SU-DHL-6 (cell line): ENCODE measurements around the gene CLMN.

Experiments
- H2AFZ ChIP-seq: fragments of 200-600 bp; sonication (generic); 2 replicates; pipeline ENCODE4 v1.6.1; 2014; ENCODE audit warnings: low read depth, mild to moderate bottlenecking, moderate library complexity, mixed read lengths, antibody characterized with exemption, low read length; ENCODE audit not compliant: severe bottlenecking
- H3F3A ChIP-seq: fragments of 200-600 bp; shearing (Covaris generic); 2 replicates; pipeline ENCODE4 v1.6.0; 2016; ENCODE audit warnings: antibody characterized with exemption, mild to moderate bottlenecking; ENCODE audit not compliant: insufficient read depth
- H3K27ac ChIP-seq: fragments of 200-600 bp; sonication (generic); 2 replicates; pipeline ENCODE4 v1.5.1; 2016; ENCODE audit warnings: low read depth, mild to moderate bottlenecking, low read length, moderate library complexity, mixed read lengths
- H3K27me3 ChIP-seq: fragments of 200-600 bp; sonication (generic), shearing (Covaris generic); 2 replicates; pipeline ENCODE4 v1.6.0; 2014; ENCODE audit warnings: mild to moderate bottlenecking, low read length
- H3K36me3 ChIP-seq: fragments of 200-600 bp; sonication (generic); 2 replicates; pipeline ENCODE4 v1.6.1; 2014; ENCODE audit warnings: mild to moderate bottlenecking, low read length, mixed read lengths
- H3K4me2 ChIP-seq: fragments of 300-600, 200-600 bp; shearing (Covaris generic), sonication (generic); 2 replicates; pipeline ENCODE4 v1.6.0; 2014; ENCODE audit warnings: low read length, low read depth, mild to moderate bottlenecking; ENCODE audit not compliant: poor library complexity, severe bottlenecking
- H3K4me3 ChIP-seq: fragments of 200-600 bp; sonication (generic); 2 replicates; pipeline ENCODE4 v1.5.1; 2014; ENCODE audit warnings: antibody characterized with exemption, low read length, mild to moderate bottlenecking, mixed read lengths; ENCODE audit not compliant: insufficient read depth, poor library complexity, severe bottlenecking
- H3K79me2 ChIP-seq: fragments of 200-600 bp; sonication (generic); 2 replicates; pipeline ENCODE4 v1.6.1; 2014; ENCODE audit warnings: mild to moderate bottlenecking, low read length, moderate library complexity; ENCODE audit not compliant: insufficient read depth
- H3K9ac ChIP-seq: fragments of 200-600 bp; sonication (generic); 2 replicates; pipeline ENCODE4 v1.7.0; 2014; ENCODE audit warnings: mild to moderate bottlenecking, low read length
- H3K9me2 ChIP-seq: fragments of 200-600 bp; sonication (generic); replicated peaks from 2 replicates; pipeline ENCODE4 v1.6.1; 2014; ENCODE audit warnings: low read length; ENCODE audit not compliant: insufficient read depth
- H3K9me3 ChIP-seq: fragments of 200-600 bp; sonication (generic); 2 replicates; pipeline ENCODE4 v1.6.1; 2014; ENCODE audit warnings: low read length, mixed read lengths; ENCODE audit not compliant: insufficient read depth
- H4K20me1 ChIP-seq: fragments of 200-600 bp; sonication (generic); 2 replicates; pipeline ENCODE4 v1.6.1; 2014; ENCODE audit warnings: low read depth, mild to moderate bottlenecking, antibody characterized with exemption, low read length, moderate library complexity, mixed read lengths
- EZH2phosphoT487 ChIP-seq: fragments of 200-600 bp; sonication (generic), shearing (Covaris generic); conservative IDR thresholded peaks from 2 replicates; pipeline ENCODE4 v1.6.1; 2018; ENCODE audit warnings: mild to moderate bottlenecking, antibody characterized with exemption, low read length, moderate library complexity, mixed read lengths
- TF ChIP-seq, protein P1 (sequence below): fragments of 200-600 bp; sonication (generic); IDR thresholded peaks from one replicate; pipeline ENCODE4 v1.5.1; 2017; ENCODE audit warnings: antibody characterized with exemption, mild to moderate bottlenecking, low read length, moderate library complexity; ENCODE audit not compliant: insufficient read depth, poor library complexity, severe bottlenecking

Gene CLMN

GRCh38 chr14:95274874-95275273 lies 44.8 kb downstream of the CLMN start:
- TF ChIP-seq, protein P1, sequence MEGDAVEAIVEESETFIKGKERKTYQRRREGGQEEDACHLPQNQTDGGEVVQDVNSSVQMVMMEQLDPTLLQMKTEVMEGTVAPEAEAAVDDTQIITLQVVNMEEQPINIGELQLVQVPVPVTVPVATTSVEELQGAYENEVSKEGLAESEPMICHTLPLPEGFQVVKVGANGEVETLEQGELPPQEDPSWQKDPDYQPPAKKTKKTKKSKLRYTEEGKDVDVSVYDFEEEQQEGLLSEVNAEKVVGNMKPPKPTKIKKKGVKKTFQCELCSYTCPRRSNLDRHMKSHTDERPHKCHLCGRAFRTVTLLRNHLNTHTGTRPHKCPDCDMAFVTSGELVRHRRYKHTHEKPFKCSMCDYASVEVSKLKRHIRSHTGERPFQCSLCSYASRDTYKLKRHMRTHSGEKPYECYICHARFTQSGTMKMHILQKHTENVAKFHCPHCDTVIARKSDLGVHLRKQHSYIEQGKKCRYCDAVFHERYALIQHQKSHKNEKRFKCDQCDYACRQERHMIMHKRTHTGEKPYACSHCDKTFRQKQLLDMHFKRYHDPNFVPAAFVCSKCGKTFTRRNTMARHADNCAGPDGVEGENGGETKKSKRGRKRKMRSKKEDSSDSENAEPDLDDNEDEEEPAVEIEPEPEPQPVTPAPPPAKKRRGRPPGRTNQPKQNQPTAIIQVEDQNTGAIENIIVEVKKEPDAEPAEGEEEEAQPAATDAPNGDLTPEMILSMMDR = no peak
- no peak for TF ChIP-seq EZH2phosphoT487
- Histone ChIP-seq H3K36me3 (no peaks in the 10 kb centered on the region), H2AFZ (no peak overlapping the region), H3K79me2 (no peaks in the 10 kb centered on the region), H4K20me1 (no peaks in the 10 kb centered on the region), H3F3A (no peaks in the 10 kb centered on the region), H3K27me3 (no peaks in the 10 kb centered on the region), H3K4me2 (no peak overlapping the region), H3K4me3 (no peak overlapping the region), H3K27ac (no peak overlapping the region), H3K9me3 (no peaks in the 10 kb centered on the region), H3K9ac (no peak overlapping the region), H3K9me2 (no peaks in the 10 kb centered on the region)

GRCh38 chr14:95274279-95274678 lies 45.4 kb downstream of the CLMN start:
- TF ChIP-seq, protein P1 = no peak
- TF ChIP-seq EZH2phosphoT487 = no peak
- Histone ChIP-seq H3K9ac (no peak overlapping the region), H3F3A (no peaks in the 10 kb centered on the region), H3K27ac (no peak overlapping the region), H3K4me2 (no peak overlapping the region), H3K4me3 (no peak overlapping the region), H2AFZ (no peak overlapping the region), H3K36me3 (no peaks in the 10 kb centered on the region), H3K27me3 (no peaks in the 10 kb centered on the region), H3K9me3 (no peaks in the 10 kb centered on the region), H3K9me2 (no peaks in the 10 kb centered on the region), H4K20me1 (no peaks in the 10 kb centered on the region), H3K79me2 (no peaks in the 10 kb centered on the region)

- no peak overlapping the region for H2AFZ ChIP-seq
- no peaks in the 10 kb centered on the region for H3K36me3 ChIP-seq
- H3K79me2 ChIP-seq = no peaks in the 10 kb centered on the region
- no peak overlapping the region for H3K4me2 ChIP-seq
- H3K9me2 ChIP-seq = no peaks in the 10 kb centered on the region
- no peaks in the 10 kb centered on the region for H3K27me3 ChIP-seq
- H3K9me3 ChIP-seq = no peaks in the 10 kb centered on the region
- no peak overlapping the region for H3K9ac ChIP-seq
- H3K27ac ChIP-seq = no peak overlapping the region
- no peaks in the 10 kb centered on the region for H3F3A ChIP-seq
- TF ChIP-seq, protein P1 = no peak
- no peak for TF ChIP-seq EZH2phosphoT487
- no peaks in the 10 kb centered on the region for H4K20me1 ChIP-seq
- H3K4me3 ChIP-seq = no peak overlapping the region
Observed at GRCh38 chr14:95273001-95273978, 46.4 kb downstream of the CLMN start.
